Endodermal cell (in vitro differentiated cells): ENCODE measurements around the gene NOVA1. TPM values are rescaled to one million over a fixed set of nuclear protein-coding genes. Genes with fewer than 3 reads are reported as not detected.

Experiments used
- DNase-seq: peaks from one replicate; pipeline ENCODE4 v3.0.0-alpha.2; 2017
- H3K27ac ChIP-seq: 2 replicates; pipeline ENCODE4 v1.5.1; 2013; ENCODE audit warnings: mild to moderate bottlenecking, low read depth, low read length, moderate library complexity
- H3K27me3 ChIP-seq: 2 replicates; pipeline ENCODE4 v1.6.1; 2013; ENCODE audit warnings: mild to moderate bottlenecking, low read length, moderate library complexity; ENCODE audit not compliant: insufficient read depth, control insufficient read depth, poor library complexity, severe bottlenecking
- H3K36me3 ChIP-seq: 2 replicates; pipeline ENCODE4 v1.7.0; 2013; ENCODE audit warnings: mild to moderate bottlenecking, low read length, moderate library complexity; ENCODE audit not compliant: control insufficient read depth, insufficient read depth
- H3K4me1 ChIP-seq: one replicate; pipeline ENCODE4 v1.7.0; 2013; ENCODE audit warnings: low read length; ENCODE audit not compliant: control insufficient read depth, insufficient read depth
- H3K4me3 ChIP-seq: 2 replicates; pipeline ENCODE4 v1.5.1; 2013; ENCODE audit warnings: mild to moderate bottlenecking, low read length, moderate library complexity
- H3K9ac ChIP-seq: 2 replicates; pipeline ENCODE4 v1.6.1; 2013; ENCODE audit warnings: mild to moderate bottlenecking, low read length, moderate library complexity; ENCODE audit not compliant: poor library complexity, severe bottlenecking; ENCODE audit errors: extremely low read depth
- H3K9me3 ChIP-seq: 2 replicates; pipeline ENCODE4 v1.6.1; 2013; ENCODE audit warnings: mild to moderate bottlenecking, low read length, moderate library complexity; ENCODE audit not compliant: control insufficient read depth
- H3K27ac Mint-ChIP-seq: 2 replicates; pipeline ENCODE4 v1.8.0; 2020; ENCODE audit warnings: mixed read lengths
- H3K27me3 Mint-ChIP-seq: 2 replicates; pipeline ENCODE4 v1.8.0; 2021; ENCODE audit warnings: mild to moderate bottlenecking, mixed read lengths; ENCODE audit not compliant: insufficient read depth
- H3K36me3 Mint-ChIP-seq: 2 replicates; pipeline ENCODE4 v1.8.0; 2020; ENCODE audit warnings: low read depth, mixed read lengths
- H3K4me1 Mint-ChIP-seq: 2 replicates; pipeline ENCODE4 v1.8.0; 2020; ENCODE audit warnings: mixed read lengths
- H3K4me3 Mint-ChIP-seq: 2 replicates; pipeline ENCODE4 v1.8.0; 2020; ENCODE audit warnings: mild to moderate bottlenecking, moderate library complexity, mixed read lengths
- H3K9me3 Mint-ChIP-seq: 2 replicates; pipeline ENCODE4 v1.8.0; 2020; ENCODE audit warnings: mild to moderate bottlenecking, mixed read lengths
- WGBS, 2 experiments: methylation state at CpG; one replicate each; pipeline versions ENCODE4 v1.1.5 to v1.1.7; 2013; ENCODE audit warnings: missing lambda C conversion rate in 2 of 2, mixed read lengths in 1 of 2; ENCODE audit not compliant: insufficient coverage in 1 of 2, insufficient read length in 1 of 2; 5-methylcytosine and 5-hydroxymethylcytosine counted together
- total RNA-seq, 2 donors: library from RNA; stranded (reverse); fragmentation: NEBNext Ultra II Directional in 1 of 2; extraction: Animal tissue kit (Norgen Biotek cat#: 25700) in 1 of 2; gene quantifications; 2 replicates in 1 of 2; 3 replicates in 1 of 2; pipeline ENCODE4 v1.2.1, GENCODE V29; 2021
- TF ChIP-seq, protein P1 (sequence below): fragments of 200-600 bp; sonication (generic); conservative IDR thresholded peaks from 2 replicates; pipeline ENCODE4 v1.5.0; 2021; ENCODE audit warnings: antibody characterized with exemption, mild to moderate bottlenecking

The NOVA1 gene
- total RNA-seq, 2 donors from 2014 or later: 25.4 to 25.5 TPM

DNA sequence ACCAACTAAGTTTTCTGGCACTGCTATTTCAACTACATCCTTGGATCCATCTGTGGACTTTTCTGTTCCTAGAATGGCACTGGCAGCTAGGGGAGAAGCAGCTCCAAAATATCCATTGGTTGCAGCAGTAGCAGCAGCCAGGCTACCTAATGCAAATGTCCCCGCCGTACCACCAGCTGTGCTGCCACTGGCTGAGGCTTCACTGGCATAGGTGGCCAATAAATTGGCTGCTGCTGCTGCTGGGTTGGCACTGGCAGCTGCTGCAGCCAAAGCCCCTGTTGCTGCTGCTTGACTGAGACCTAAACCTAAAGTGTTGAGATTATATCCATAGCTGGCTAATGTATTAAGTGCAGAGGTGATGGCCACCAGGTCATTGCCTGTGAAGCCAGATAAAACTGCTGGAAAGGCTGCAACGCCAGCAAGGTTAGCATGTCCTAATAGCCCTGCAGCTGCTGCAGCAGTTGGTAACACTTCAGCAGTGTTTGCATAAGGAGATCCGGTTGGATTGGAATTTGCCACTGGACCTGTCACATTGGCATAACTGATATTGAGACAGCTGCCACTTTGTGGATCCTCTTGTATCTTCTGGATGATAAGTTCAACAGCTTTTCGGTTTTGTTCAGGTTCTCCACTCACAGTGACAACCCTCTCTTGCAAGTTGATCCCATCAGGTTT, 149.5 kb downstream of the NOVA1 start:
- Histone ChIP-seq H3K4me3 (no peak overlapping the region), H3K9ac (no peak overlapping the region), H3K27me3 (no peaks in the 10 kb centered on the region), H3K9me3 (no peaks in the 10 kb centered on the region), H3K4me1 (no peaks in the 10 kb centered on the region), H3K36me3 (no peaks in the 10 kb centered on the region), H3K27ac (no peak overlapping the region)
- TF ChIP-seq, protein P1, sequence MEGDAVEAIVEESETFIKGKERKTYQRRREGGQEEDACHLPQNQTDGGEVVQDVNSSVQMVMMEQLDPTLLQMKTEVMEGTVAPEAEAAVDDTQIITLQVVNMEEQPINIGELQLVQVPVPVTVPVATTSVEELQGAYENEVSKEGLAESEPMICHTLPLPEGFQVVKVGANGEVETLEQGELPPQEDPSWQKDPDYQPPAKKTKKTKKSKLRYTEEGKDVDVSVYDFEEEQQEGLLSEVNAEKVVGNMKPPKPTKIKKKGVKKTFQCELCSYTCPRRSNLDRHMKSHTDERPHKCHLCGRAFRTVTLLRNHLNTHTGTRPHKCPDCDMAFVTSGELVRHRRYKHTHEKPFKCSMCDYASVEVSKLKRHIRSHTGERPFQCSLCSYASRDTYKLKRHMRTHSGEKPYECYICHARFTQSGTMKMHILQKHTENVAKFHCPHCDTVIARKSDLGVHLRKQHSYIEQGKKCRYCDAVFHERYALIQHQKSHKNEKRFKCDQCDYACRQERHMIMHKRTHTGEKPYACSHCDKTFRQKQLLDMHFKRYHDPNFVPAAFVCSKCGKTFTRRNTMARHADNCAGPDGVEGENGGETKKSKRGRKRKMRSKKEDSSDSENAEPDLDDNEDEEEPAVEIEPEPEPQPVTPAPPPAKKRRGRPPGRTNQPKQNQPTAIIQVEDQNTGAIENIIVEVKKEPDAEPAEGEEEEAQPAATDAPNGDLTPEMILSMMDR: no peak
- Mint-ChIP-seq H3K27ac (no peak overlapping the region), H3K27me3 (no peaks in the 10 kb centered on the region), H3K9me3 (no peaks in the 10 kb centered on the region), H3K4me3 (no peak overlapping the region), H3K4me1 (no peaks in the 10 kb centered on the region), H3K36me3 (no peaks in the 10 kb centered on the region)
- 83 to 90% methylated on average over 5 of the region's 5 CpGs for whole genome bisulfite sequencing, 2 experiments
- DNase-seq: peak; percentile 51

DNA sequence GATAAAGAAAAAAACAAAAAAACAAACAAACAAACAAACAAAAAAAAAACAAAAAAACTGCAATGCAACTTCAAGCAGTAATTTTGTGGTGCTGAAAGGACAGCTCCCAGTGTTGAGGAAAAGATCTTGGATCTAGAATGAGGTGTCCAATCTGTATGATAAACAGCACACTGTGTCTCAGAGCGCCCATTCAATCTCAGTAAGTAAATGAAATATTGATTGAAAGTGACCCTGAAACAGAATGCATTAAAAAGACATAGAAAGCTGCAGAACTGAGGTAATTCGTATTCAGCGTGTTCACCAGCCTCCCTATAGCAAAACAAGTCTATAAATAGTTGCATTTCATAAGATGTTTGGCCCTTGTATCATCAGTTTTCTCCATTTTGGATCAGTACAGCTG, 153.0 kb downstream of the NOVA1 start:
- no peak overlapping the region for H3K9ac ChIP-seq
- no peaks in the 10 kb centered on the region for H3K9me3 ChIP-seq
- no peaks in the 10 kb centered on the region for H3K36me3 ChIP-seq
- no peak overlapping the region for H3K27ac ChIP-seq
- H3K4me1 Mint-ChIP-seq: no peaks in the 10 kb centered on the region
- no peaks in the 10 kb centered on the region for H3K27me3 ChIP-seq
- no peaks in the 10 kb centered on the region for H3K4me1 ChIP-seq
- H3K4me3 Mint-ChIP-seq: no peak overlapping the region
- no peaks in the 10 kb centered on the region for H3K9me3 Mint-ChIP-seq
- H3K36me3 Mint-ChIP-seq: no peaks in the 10 kb centered on the region
- H3K27me3 Mint-ChIP-seq: no peaks in the 10 kb centered on the region
- peak; percentile 59 for DNase-seq
- 85 to 94% methylated on average over 2 to 3 of the region's 3 CpGs for WGBS, 2 experiments
- TF ChIP-seq, protein P1: no peak
- H3K4me3 ChIP-seq: no peak overlapping the region
- no peak overlapping the region for H3K27ac Mint-ChIP-seq

DNA sequence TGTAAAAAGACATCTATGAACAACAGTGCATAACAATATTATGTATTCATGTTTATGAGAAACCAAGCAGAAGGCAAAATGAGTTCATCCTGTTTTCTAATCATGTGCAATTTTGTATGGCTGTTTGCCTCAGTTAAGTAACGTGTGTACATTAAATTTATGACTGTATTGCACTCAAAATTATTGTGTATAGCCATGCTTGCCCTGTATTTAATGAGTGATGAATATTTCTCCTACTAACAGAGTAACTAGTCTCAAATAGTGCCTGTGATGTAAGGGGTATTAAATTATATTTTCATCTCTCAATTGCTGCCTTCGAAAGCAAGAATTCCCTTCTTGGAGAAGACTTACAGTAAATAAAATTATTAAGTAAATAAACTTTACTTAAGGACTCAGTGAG, 154.2 kb downstream of the NOVA1 start:
- WGBS, 2 experiments: 86% methylated on average over 1 of the region's 2 CpGs; no CpG with 5 or more reads in 1 of the 2 experiments
- Histone ChIP-seq H3K27ac (no peak overlapping the region), H3K4me3 (no peak overlapping the region), H3K4me1 (no peaks in the 10 kb centered on the region), H3K27me3 (no peaks in the 10 kb centered on the region), H3K9me3 (no peaks in the 10 kb centered on the region), H3K36me3 (no peaks in the 10 kb centered on the region), H3K9ac (no peak overlapping the region)
- TF ChIP-seq, protein P1: no peak
- Mint-ChIP-seq H3K27me3 (no peaks in the 10 kb centered on the region), H3K4me3 (no peak overlapping the region), H3K27ac (no peak overlapping the region), H3K4me1 (no peaks in the 10 kb centered on the region), H3K9me3 (no peaks in the 10 kb centered on the region), H3K36me3 (no peaks in the 10 kb centered on the region)
- DNase-seq: no peak
